ENCODE results near the gene NBEAL1.
A peak's percentile ranks its signal among the peaks of the same experiment; 100 is the strongest.
"Not testable (repeated sequence)": the region's sequence is repeated elsewhere in the genome, so short reads cannot be mapped to it uniquely, and the experiment has no call there.

NBEAL1 gene

DNA sequence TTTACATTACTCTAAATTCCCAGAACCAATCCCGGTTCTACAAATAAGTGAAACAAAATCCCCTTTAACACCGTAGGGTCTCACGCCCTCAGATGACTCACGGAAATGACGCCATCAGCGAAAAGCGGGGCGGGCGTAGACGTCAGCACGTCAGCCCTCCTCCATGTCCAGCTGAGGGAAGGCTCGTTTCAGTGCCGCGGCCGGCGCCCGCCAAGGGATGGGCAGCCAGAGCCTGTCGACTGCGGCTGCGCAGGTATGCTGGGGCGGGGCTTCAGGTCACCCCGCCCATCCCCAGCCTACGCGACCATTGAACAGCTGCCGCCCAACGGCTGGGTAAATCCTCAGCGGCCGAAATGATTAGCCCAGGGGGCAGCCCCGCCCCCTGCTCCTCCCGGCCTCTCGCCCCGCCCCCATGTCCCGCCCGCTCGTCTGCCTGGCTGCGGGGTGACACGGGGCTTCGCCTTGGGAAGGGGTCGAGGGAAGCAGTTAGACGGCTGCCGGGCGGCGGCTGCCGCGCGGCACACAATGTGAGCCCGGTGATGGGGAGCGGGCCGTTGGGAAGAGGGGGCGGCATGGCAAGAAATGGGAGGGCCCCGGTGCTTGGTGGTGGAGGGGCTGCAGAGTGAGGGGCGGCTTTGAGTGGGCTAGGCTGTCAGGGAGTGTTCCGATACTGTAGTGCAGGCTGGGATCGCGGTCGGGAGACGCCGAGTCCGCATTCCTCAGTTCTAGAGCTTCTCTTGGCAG is at the start of gene NBEAL1:
NBEAL1 (plus strand) TSS at position 420 of the 744 bp plus-strand sequence. CDS start 1,510 bp downstream, outside the sequence.
- H3K4me3 ChIP-seq (ENCODE audit: control insufficient read depth, low read depth, low read length) = peak within 1 kb of the TSS; percentile 99
- DNase-seq (ENCODE audit: low read depth) = peak; percentile 94
- TF ChIP-seq, protein P1, sequence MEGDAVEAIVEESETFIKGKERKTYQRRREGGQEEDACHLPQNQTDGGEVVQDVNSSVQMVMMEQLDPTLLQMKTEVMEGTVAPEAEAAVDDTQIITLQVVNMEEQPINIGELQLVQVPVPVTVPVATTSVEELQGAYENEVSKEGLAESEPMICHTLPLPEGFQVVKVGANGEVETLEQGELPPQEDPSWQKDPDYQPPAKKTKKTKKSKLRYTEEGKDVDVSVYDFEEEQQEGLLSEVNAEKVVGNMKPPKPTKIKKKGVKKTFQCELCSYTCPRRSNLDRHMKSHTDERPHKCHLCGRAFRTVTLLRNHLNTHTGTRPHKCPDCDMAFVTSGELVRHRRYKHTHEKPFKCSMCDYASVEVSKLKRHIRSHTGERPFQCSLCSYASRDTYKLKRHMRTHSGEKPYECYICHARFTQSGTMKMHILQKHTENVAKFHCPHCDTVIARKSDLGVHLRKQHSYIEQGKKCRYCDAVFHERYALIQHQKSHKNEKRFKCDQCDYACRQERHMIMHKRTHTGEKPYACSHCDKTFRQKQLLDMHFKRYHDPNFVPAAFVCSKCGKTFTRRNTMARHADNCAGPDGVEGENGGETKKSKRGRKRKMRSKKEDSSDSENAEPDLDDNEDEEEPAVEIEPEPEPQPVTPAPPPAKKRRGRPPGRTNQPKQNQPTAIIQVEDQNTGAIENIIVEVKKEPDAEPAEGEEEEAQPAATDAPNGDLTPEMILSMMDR (IDR thresholded peaks at IDR 0.05; ENCODE audit: control insufficient read depth, insufficient read depth, low read depth, low read length, missing control alignments) = no peak

DNA sequence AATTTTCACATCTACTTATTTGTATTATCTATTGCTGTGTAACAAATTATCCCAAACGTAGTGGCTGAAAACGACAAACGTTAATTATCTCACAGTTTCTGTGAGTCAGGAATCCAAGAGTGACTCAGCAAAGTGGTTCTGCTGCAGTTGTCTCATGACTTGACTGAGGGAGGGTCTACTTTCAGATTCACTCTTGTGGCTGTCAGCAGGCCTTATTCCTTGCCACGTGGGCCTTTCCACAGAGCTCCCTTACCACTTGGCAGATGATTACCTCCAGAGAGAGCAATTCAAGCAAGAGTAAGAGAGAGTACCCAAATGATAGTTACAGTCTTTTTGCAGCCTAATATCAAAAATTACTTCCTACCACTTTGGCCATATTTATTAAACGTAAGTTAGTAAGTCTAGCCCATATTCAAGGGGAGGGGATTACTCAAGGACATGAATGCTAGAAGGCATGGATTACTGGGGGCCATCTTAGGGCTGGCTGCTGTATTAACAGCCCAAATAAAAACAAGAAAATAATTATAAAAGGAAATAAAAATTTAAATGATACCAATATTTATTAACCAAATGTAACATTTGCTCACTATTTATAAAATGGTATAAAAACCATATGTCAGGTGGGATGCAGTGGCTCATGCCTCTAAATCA is 48.7 kb upstream of the NBEAL1 start:
- DNase-seq (ENCODE audit: low read depth) = peak; percentile 1
- H3K4me3 ChIP-seq (ENCODE audit: control insufficient read depth, low read depth, low read length) = no peak overlapping the region
- TF ChIP-seq, protein P1 (IDR thresholded peaks at IDR 0.05; ENCODE audit: control insufficient read depth, insufficient read depth, low read depth, low read length, missing control alignments) = no peak

DNA sequence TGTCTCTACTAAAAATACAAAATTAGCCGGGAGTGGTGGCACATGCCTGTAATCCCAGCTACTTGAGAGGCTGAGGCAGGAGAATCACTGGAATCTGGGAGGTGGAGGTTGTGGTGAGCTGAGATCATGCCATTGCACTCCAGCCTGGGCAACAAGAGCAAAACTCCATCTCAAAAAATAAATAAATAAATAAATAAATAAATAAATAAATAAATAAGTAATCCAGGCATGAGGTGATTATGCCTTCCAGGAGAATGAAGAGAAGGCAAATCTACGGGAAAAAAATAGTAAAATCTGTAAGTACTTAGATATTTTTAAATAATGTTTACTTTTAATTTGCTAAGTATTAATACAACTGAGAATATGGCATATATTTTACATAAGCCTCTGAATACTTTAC is 45.3 kb upstream of the NBEAL1 start:
- H3K4me3 ChIP-seq (ENCODE audit: control insufficient read depth, low read depth, low read length); DNase-seq (ENCODE audit: low read depth): not testable (repeated sequence)

DNA sequence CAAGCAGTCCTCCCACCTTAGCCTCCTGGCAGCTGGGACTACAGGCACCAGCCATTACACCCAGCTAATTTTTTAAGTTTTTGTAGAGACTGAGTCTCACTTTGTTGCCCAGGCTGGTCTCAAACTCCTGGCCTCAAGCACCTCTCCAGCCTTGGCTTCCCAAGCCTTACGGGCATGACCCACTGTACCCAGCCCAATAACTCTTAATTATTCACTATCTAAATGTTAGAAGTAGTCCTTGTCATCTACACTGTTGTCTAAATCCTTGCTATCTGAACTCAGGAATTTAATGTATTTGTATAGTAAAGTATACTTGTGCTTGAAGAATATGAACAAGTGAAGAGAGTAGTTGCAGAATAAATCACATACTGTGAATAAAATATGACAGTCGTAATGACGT is 37.9 kb upstream of the NBEAL1 start:
- DNase-seq (ENCODE audit: low read depth) = no peak
- no peak overlapping the region for H3K4me3 ChIP-seq (ENCODE audit: control insufficient read depth, low read depth, low read length)
- TF ChIP-seq, protein P1 (IDR thresholded peaks at IDR 0.05; ENCODE audit: control insufficient read depth, insufficient read depth, low read depth, low read length, missing control alignments) = no peak

DNA sequence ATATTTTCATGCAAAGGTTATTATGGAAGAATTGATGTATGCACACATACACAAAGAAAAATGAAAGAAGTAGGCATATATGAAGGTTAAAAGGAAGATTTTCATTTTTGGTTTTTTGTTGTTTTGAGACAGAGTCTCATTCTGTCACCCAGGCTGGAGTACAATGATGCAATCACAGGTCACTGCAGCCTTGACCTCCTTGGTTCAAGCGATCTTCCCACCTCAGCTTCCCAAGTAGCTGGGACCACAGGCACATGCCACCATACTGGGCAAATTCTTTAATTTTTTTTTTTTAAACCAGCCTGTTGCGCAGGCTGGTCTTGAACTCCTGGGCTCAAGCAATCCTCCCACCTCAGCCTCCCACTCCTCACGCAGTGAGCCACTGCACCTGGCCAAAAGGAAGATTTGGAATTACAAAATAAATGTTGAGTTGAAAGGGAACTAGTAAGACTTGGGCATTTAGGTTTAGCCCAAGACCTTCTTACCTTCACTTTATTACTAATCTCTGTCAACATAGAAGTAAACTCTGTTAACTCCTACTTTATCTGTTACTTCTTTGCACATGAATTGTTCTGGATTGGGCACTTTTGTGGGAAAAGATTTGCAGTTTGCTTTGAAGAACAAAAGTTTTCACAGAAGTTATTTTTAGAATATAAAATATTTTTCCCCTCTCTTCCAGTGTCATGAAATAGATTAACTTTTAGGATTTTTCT is 31.7 kb upstream of the NBEAL1 start:
- no peak for DNase-seq (ENCODE audit: low read depth)
- TF ChIP-seq, protein P1 (IDR thresholded peaks at IDR 0.05; ENCODE audit: control insufficient read depth, insufficient read depth, low read depth, low read length, missing control alignments) = no peak
- no peak overlapping the region for H3K4me3 ChIP-seq (ENCODE audit: control insufficient read depth, low read depth, low read length)

DNA sequence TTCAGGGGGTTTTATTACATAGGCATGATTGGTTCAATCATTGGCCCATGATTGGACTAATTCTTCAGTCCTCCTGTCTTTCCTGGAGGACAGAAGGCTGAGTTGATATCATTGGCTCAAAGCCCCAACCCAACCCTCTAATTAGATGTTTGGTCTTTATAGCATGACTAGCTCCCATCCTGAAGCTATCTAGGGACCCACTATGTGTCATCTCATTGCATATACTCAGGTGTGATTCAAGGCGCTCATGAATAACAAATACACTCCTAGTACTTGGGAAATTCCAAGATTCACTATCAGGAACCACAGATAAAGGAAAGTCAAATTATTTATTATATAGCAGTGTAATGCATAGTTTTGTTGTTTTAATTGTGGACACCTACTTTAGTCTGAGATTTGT is 24.9 kb upstream of the NBEAL1 start:
- no peak overlapping the region for H3K4me3 ChIP-seq (ENCODE audit: control insufficient read depth, low read depth, low read length)
- DNase-seq (ENCODE audit: low read depth) = no peak
- TF ChIP-seq, protein P1 (IDR thresholded peaks at IDR 0.05; ENCODE audit: control insufficient read depth, insufficient read depth, low read depth, low read length, missing control alignments) = no peak

DNA sequence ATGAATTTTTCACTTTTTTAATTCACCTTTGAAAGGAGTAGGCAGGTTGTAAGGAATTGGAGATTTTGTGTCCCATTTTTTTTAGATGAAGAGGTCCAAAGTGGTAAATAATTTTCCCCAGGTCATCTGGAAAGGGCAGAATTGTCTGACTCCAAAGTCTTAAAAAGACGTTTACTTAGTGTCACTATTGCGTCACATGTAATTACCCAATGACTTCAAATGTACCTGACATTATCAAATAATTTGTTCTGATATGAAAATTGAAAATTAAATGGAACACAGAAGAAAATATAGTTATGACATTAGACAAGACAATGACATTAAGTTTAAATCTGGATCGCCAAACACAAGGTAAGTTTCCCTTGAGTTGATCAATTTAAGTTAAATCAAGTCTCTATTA is 24.2 kb upstream of the NBEAL1 start:
- no peak overlapping the region for H3K4me3 ChIP-seq (ENCODE audit: control insufficient read depth, low read depth, low read length)
- no peak for DNase-seq (ENCODE audit: low read depth)
- TF ChIP-seq, protein P1 (IDR thresholded peaks at IDR 0.05; ENCODE audit: control insufficient read depth, insufficient read depth, low read depth, low read length, missing control alignments) = no peak

DNA sequence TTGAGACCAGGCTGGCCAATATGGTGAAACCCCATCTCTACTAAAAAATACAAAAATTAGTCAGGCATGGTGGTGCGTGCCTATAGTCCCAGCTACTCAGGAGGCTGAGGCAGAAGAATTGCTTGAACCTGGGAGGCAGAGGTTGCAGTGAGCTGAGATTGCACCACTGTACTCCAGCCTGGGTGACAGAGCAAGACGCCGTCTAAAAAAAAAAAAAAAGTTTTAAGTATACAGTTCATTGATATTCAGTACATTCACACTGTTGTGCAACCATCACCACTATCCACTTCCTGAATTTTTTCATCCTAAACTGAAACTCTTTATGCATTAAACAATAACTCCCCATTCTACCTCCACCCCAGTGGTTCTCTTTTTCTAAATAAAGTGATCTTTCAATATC is 17.6 kb upstream of the NBEAL1 start:
- DNase-seq (ENCODE audit: low read depth); H3K4me3 ChIP-seq (ENCODE audit: control insufficient read depth, low read depth, low read length): not testable (repeated sequence)

Data from AG09309 (cell line).